Heart right ventricle (tissue), 16 donors: Measurements from ENCODE around the gene ST6GALNAC4. TPM values are rescaled to one million over a fixed set of nuclear protein-coding genes. Genes with fewer than 3 reads are reported as not detected.

Source experiments
- ATAC-seq, 8 donors: fragments of 200-7000 bp; cut with Tn5 transposase; one replicate each; pipeline ENCODE4 v1.9.1; 2020; ENCODE audit warnings: mild to moderate bottlenecking in 8 of 8, moderate library complexity in 8 of 8, moderate number of reproducible peaks in 1 of 8
- DNase-seq, 2 donors: peaks; one replicate each; pipeline ENCODE4 v3.0.0-alpha.2; 2020
- H3K27ac ChIP-seq, 10 donors: fragments of 200-600 bp; sonication (generic) in 2 of 10; one replicate each; pipeline versions ENCODE4 v1.5.0 to v1.8.0; 2020 to 2022; ENCODE audit warnings: mild to moderate bottlenecking in 3 of 10
- H3K27me3 ChIP-seq, 7 donors: fragments of 200-600 bp; one replicate each; pipeline ENCODE4 v1.8.0; 2021 to 2022; ENCODE audit warnings: mild to moderate bottlenecking in 2 of 7
- H3K36me3 ChIP-seq, 9 donors: fragments of 200-600 bp; sonication (generic) in 1 of 9; one replicate each; pipeline versions ENCODE4 v1.5.0 to v1.8.0; 2020 to 2022; ENCODE audit warnings: mild to moderate bottlenecking in 2 of 9
- H3K4me1 ChIP-seq, 9 donors: fragments of 200-600 bp; sonication (generic) in 1 of 9; one replicate each; pipeline versions ENCODE4 v1.5.0 to v1.8.0; 2020 to 2022; ENCODE audit warnings: mild to moderate bottlenecking in 4 of 9
- H3K4me3 ChIP-seq, 10 donors: fragments of 200-600 bp; sonication (generic) in 2 of 10; one replicate each; pipeline versions ENCODE4 v1.5.0 to v1.8.0; 2020 to 2022; ENCODE audit warnings: mild to moderate bottlenecking in 7 of 10, moderate library complexity in 2 of 10
- H3K9me3 ChIP-seq, 11 donors: fragments of 200-600 bp in 10 of 11; sonication (generic) in 2 of 11; one replicate each; pipeline versions ENCODE4 v1.5.0 to v1.8.0; 2013 to 2022; ENCODE audit warnings: mild to moderate bottlenecking in 2 of 11, control low read depth in 1 of 11, moderate library complexity in 1 of 11
- whole genome bisulfite sequencing, 2 donors: extraction: QIAGEN DNeasy Blood & Tissue Kit; methylation state at CpG; one replicate each; pipeline ENCODE4 v1.1.7; 2013; ENCODE audit warnings: inconsistent platforms in 1 of 2; 5-methylcytosine and 5-hydroxymethylcytosine counted together
- intact Hi-C, 10 donors: fragments of 100-400 bp; cut with DNase I; formaldehyde crosslinking; loops; one replicate each; pipeline versions ENCODE4 v1.11.1 to v1.14.2; 2022
- polyA plus RNA-seq, 2 donors: library from polyadenylated mRNA; stranded (reverse); fragments of 200-250 nt; gene quantifications; one replicate each; pipeline ENCODE4 v1.2.3, GENCODE V29; 2013
- total RNA-seq, 10 donors: library from RNA; stranded (reverse); fragmentation: NEBNext Ultra II Directional in 3 of 10; extraction: Animal tissue kit (Norgen Biotek cat#: 25700) in 3 of 10; gene quantifications; one replicate each; pipeline versions ENCODE4 v1.2.1 to v1.2.4, GENCODE V29; 2021 to 2023
- TF ChIP-seq, protein P1 (sequence below), 9 donors: fragments of 200-600 bp; sonication (generic) in 2 of 9; IDR thresholded peaks; one replicate each; pipeline versions ENCODE4 v1.5.0 to v1.8.0; 2021 to 2022; ENCODE audit warnings: antibody characterized with exemption in 9 of 9, mild to moderate bottlenecking in 5 of 9, moderate library complexity in 1 of 9
- donor health status: Arrhythmogenic right ventricular cardiomyopathy.
- donor health status: ischemic (EF 13 %, LVEDD 7.1; RV severe dilation, severe dysfunction).
- donor health status: healthy with polysubstance abuse.
- donor health status: DM: no; HTN: yes; CAD: no.
- donor health status: DM: no; HTN: no; CAD: no.
- donor health status: ischemic (EF 25% LVEDD 6.9; RV normal size, moderate dysfunction).
- donor health status: ischemic (EF 25% LVEDD 5.7; RV mildly dilated, moderate dysfunction).
- donor health status: healthy.
- donor health status: DM: yes; HTN: yes; CAD: no.
- donor health status: Ischemic cardiomyopathy.
- donor health status: ischemic (EF 35%, LVEDD 5.7; RV mildly dilated, moderate dysfunction).
- donor health status: nonischemic (EF 11% LVEDD 7.7; RV severe dilation, severe dysfunction).
- donor health status: DM: yes; HTN: yes; CAD: no.
- donor health status: PGD.
- donor health status: ischemic (EF 29% LVEDD 5.4; RV normal size, mild dysfunction).
- donor health status: nonischemic (EF 23%, LVEDD 6.1; RV moderate dilation, normal function).

Gene ST6GALNAC4
- total and polyA plus RNA-seq, 12 donors: 10.8 to 52.9 (median 33.9) TPM

DNA sequence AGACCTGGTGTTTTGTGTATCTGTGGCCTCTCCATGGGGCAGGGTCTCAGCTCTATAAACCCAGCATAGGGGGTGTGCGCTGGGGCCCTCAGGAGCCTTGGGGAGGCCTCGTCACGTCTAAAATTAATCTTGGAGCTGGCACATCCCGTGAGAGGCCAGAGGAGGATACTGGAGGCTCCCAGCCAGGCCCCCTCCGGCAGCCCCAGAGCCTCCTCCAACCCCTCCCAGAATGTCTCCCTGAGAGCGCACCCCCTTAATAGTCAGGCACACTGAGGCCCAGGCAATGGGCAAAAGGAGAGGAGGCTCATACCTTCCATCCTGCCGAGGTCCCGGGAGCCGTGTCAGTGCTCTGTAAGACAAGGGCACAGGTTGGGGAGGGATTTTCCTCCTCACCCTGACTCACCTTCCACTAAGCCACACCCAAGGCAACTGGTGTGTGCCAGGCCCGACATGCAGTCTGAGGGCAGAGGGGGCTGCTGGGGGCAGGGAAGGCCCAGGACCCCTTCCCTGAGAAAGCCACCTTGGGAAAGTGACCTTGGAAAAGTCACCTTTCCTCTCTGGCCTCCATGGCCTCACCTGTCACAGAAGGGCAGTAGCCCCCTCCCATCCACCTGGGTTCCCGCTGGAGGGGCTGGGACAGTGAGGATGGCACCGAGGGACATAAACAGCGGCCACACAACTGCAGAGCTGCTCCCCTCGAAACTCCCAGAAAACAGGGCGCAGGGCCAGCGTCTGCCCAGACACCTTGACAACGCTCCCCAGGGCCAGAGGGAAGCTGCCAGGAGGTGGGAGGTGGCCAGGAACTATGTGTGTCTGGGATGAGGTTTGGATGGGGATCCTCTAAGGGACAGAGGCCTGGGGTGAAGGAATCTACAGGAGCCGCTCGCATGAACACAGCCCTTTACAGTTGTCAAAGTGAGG lies 42.3 kb downstream of the ST6GALNAC4 start:
- Histone ChIP-seq H3K27ac (peak overlapping the region; percentile 24 to 93 (median 78)), H3K27me3 (peaks cover 0 to 12% (median 0%) of the 10 kb centered on the region in 7 donors), H3K4me3 (peak overlapping the region in 7 of 10 donors; percentile 2 to 75 (median 69)), H3K36me3 (peaks cover 0 to 38% (median 15%) of the 10 kb centered on the region in 9 donors), H3K9me3 (no peaks in the 10 kb centered on the region), H3K4me1 (peaks cover 18 to 73% (median 55%) of the 10 kb centered on the region in 9 donors)
- DNase-seq (no peak), ATAC-seq (peak in 4 of 8 donors; percentile 8 to 20 (median 16))
- WGBS, 2 donors: 66 to 71% methylated on average over 19 of the region's 19 CpGs
- intact Hi-C loops: loop anchor here (5.0 to 10.0 kb wide), 12 partner anchors 43 to 282 kb away; partner anchors contain the start of genes CDK9 (in 4 of the 10), TOR2A (in 4 of the 10), ST6GALNAC4 (in 3 of the 10) and FPGS (in 2 of the 10)
- TF ChIP-seq, protein P1, sequence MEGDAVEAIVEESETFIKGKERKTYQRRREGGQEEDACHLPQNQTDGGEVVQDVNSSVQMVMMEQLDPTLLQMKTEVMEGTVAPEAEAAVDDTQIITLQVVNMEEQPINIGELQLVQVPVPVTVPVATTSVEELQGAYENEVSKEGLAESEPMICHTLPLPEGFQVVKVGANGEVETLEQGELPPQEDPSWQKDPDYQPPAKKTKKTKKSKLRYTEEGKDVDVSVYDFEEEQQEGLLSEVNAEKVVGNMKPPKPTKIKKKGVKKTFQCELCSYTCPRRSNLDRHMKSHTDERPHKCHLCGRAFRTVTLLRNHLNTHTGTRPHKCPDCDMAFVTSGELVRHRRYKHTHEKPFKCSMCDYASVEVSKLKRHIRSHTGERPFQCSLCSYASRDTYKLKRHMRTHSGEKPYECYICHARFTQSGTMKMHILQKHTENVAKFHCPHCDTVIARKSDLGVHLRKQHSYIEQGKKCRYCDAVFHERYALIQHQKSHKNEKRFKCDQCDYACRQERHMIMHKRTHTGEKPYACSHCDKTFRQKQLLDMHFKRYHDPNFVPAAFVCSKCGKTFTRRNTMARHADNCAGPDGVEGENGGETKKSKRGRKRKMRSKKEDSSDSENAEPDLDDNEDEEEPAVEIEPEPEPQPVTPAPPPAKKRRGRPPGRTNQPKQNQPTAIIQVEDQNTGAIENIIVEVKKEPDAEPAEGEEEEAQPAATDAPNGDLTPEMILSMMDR (IDR thresholded peaks at IDR 0.05): no peak

DNA sequence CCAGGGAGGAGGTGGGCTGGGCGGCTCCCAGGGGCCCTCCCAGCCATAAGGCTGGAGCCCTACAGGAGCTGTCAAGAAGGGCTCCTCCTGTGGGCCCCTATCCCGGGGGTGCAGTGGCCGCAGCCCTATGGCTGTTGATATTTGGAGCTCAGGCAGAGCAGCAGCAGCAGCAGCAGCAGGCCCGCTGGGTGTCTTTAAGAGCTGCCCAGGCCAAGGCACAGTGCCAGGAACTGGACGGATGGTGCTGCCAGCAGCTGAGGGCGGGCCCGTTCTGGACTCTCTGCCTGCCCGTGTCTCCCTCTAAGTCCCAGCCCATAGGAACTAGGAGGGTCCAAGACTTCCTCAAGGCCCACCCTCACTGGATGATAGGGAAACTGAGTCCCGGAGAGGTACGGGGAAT lies 43.0 kb downstream of the ST6GALNAC4 start:
- Histone ChIP-seq H3K27ac (peak overlapping the region; percentile 24 to 93 (median 78)), H3K9me3 (no peaks in the 10 kb centered on the region), H3K4me1 (peaks cover 18 to 79% (median 60%) of the 10 kb centered on the region in 9 donors), H3K4me3 (peak overlapping the region in 7 of 10 donors; percentile 2 to 75 (median 69)), H3K27me3 (peaks cover 0 to 12% (median 0%) of the 10 kb centered on the region in 7 donors), H3K36me3 (peaks cover 0 to 45% (median 17%) of the 10 kb centered on the region in 9 donors)
- intact Hi-C loops: loop anchor here (5.0 to 10.0 kb wide), 11 partner anchors 43 to 282 kb away; partner anchors contain the start of genes CDK9 (in 4 of the 10), TOR2A (in 4 of the 10), FPGS (in 2 of the 10) and ST6GALNAC4 (in 2 of the 10)
- peak; percentile 18 to 70 (median 52) for ATAC-seq
- 35 to 37% methylated on average over 10 of the region's 10 CpGs for WGBS, 2 donors
- TF ChIP-seq, protein P1 (IDR thresholded peaks at IDR 0.05): no peak
- DNase-seq: peak; percentile 77 to 86

DNA sequence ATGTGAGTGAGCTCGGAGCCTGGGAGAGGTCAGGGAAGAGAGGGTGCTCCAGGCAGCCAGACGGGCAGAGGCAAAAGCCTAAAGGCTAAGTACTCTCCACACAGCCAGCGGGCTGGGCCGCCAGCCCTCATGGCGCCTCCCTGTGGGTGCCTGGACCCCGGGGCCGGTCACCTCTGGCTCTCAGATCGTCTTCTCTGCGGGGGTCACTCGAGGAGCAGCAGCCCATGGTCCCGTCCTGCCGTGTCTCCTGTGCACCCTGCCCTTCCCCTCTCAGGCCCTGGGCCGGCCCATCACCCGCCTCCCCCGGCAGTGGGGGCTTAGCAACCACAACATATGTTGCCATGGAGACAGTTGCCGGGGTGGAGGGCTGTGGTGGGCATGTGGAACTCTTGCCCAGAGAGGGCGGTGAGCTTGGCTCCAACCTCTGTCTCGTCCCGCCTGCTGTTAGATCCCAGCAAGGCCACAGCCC lies 43.6 kb downstream of the ST6GALNAC4 start:
- intact Hi-C loops: loop anchor here (5.0 to 10.0 kb wide), 11 partner anchors 44 to 281 kb away; partner anchors contain the start of genes CDK9 (in 4 of the 10), TOR2A (in 4 of the 10), FPGS (in 2 of the 10) and ST6GALNAC4 (in 2 of the 10)

More for the DNA sequence above, 43.6 kb downstream of the ST6GALNAC4 start:
- Histone ChIP-seq H3K27me3 (peaks cover 0 to 12% (median 0%) of the 10 kb centered on the region in 7 donors), H3K9me3 (no peaks in the 10 kb centered on the region), H3K36me3 (peaks cover 0 to 51% (median 20%) of the 10 kb centered on the region in 9 donors), H3K27ac (peak overlapping the region in 7 of 10 donors; percentile 57 to 93 (median 88)), H3K4me3 (peak overlapping the region in 2 of 10 donors; percentile 11 to 69), H3K4me1 (peaks cover 18 to 79% (median 57%) of the 10 kb centered on the region in 9 donors)
- TF ChIP-seq, protein P1 (IDR thresholded peaks at IDR 0.05): no peak
- DNase-seq (no peak), ATAC-seq (no peak)
- WGBS, 2 donors: 61 to 70% methylated on average over 19 of the region's 19 CpGs
